ENCODE results near the gene PREX1. TPM values are rescaled to one million over a fixed set of nuclear protein-coding genes. Genes with fewer than 3 reads are reported as not detected.
"Not testable (repeated sequence)": the region's sequence is repeated elsewhere in the genome, so short reads cannot be mapped to it uniquely, and the experiment has no call there.

PREX1 gene
- polyA plus RNA-seq, 12 donors: 14.1 to 28.3 (median 19.9) TPM; not detected in 1

GRCh38 chr20:48846516-48847492, 19.0 kb upstream of the PREX1 start:
- no peak for DNase-seq

- no peak for DNase-seq
These were observed 18.0 kb upstream of the PREX1 start for GRCh38 chr20:48845721-48846306.

- DNase-seq: no peak
These were observed 17.2 kb upstream of the PREX1 start for GRCh38 chr20:48844996-48845395.

GRCh38 chr20:48843896-48844295, 16.1 kb upstream of the PREX1 start:
- DNase-seq: not testable (repeated sequence)

GRCh38 chr20:48843057-48843806, 15.4 kb upstream of the PREX1 start:
- no peak for DNase-seq

- DNase-seq: no peak
These were observed 14.2 kb upstream of the PREX1 start for GRCh38 chr20:48841875-48842529.

GRCh38 chr20:48841196-48841874, 13.5 kb upstream of the PREX1 start:
- DNase-seq: no peak

GRCh38 chr20:48839154-48839917, 11.5 kb upstream of the PREX1 start:
- no peak for DNase-seq

- DNase-seq: no peak
These were observed 9.2 kb upstream of the PREX1 start for GRCh38 chr20:48837014-48837413.

- no peak for DNase-seq
These were observed 7.6 kb upstream of the PREX1 start for GRCh38 chr20:48835390-48835789.

- no peak for DNase-seq
These were observed 6.5 kb upstream of the PREX1 start for GRCh38 chr20:48834278-48834677.

GRCh38 chr20:48832405-48832730, 4.6 kb upstream of the PREX1 start:
- DNase-seq: no peak

GRCh38 chr20:48831718-48832404, 4.1 kb upstream of the PREX1 start:
- DNase-seq: no peak

GRCh38 chr20:48830826-48831318, 3.1 kb upstream of the PREX1 start:
- DNase-seq: no peak

- DNase-seq: no peak
These were observed 2.1 kb upstream of the PREX1 start for GRCh38 chr20:48829940-48830339.

- DNase-seq: no peak
These were observed 1.1 kb upstream of the PREX1 start for GRCh38 chr20:48828734-48829460.

GRCh38 chr20:48826883-48827771, 672 bp downstream of the PREX1 start:
- DNase-seq: no peak

- DNase-seq: not testable (repeated sequence)
These were observed 1.3 kb downstream of the PREX1 start for GRCh38 chr20:48826480-48826879.

Data from muscle of arm (tissue), 12 donors.